ENCODE data around the gene BRIP1. TPM values are rescaled to one million over a fixed set of nuclear protein-coding genes. Genes with fewer than 3 reads are reported as not detected.
"Not testable (repeated sequence)": the region's sequence is repeated elsewhere in the genome, so short reads cannot be mapped to it uniquely, and the experiment has no call there.

Gene BRIP1
- total and polyA plus RNA-seq, 2 donors (not counting 1 experiment from before 2014, with no cell fraction given) = 4.0 to 8.1 TPM

DNA sequence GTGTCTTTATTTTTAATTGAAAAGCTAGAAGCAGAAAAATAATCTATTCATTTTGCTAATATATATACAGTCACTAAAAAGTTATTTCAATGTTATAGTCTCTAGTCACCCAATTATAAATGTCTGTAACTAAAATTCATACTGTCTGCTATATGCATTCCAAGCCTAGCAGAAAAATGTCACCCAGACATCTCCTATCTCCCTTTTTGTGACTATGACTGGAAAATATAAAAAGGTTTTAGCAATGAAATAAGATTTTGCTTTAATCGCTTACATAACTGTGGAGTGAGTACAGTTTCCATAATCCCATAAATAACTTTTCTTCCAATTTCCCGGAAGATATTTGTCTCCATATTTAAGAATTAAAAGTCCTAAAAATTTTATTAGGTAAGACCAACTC, 88.6 kb downstream of the BRIP1 start:
- no peak for TF ChIP-seq EZH2 (IDR thresholded peaks at IDR 0.05; ENCODE audit: low read length, missing control alignments)
- TF ChIP-seq, protein P1, sequence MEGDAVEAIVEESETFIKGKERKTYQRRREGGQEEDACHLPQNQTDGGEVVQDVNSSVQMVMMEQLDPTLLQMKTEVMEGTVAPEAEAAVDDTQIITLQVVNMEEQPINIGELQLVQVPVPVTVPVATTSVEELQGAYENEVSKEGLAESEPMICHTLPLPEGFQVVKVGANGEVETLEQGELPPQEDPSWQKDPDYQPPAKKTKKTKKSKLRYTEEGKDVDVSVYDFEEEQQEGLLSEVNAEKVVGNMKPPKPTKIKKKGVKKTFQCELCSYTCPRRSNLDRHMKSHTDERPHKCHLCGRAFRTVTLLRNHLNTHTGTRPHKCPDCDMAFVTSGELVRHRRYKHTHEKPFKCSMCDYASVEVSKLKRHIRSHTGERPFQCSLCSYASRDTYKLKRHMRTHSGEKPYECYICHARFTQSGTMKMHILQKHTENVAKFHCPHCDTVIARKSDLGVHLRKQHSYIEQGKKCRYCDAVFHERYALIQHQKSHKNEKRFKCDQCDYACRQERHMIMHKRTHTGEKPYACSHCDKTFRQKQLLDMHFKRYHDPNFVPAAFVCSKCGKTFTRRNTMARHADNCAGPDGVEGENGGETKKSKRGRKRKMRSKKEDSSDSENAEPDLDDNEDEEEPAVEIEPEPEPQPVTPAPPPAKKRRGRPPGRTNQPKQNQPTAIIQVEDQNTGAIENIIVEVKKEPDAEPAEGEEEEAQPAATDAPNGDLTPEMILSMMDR (conservative IDR thresholded peaks at IDR 0.05 in 1 of 2, IDR thresholded peaks at IDR 0.05 in 1 of 2; ENCODE audit: low read depth in 1 of 2, low read length in 2 of 2) = no peak
- Histone ChIP-seq H3K27ac (ENCODE audit: insufficient read depth, low read length) (no peak overlapping the region), H3K27me3 (ENCODE audit: control insufficient read depth, insufficient read depth, low read length) (no peaks in the 10 kb centered on the region), H3K36me3 (ENCODE audit: control insufficient read depth, insufficient read depth, low read length) (no peaks in the 10 kb centered on the region), H3K9me3 (ENCODE audit: control insufficient read depth, insufficient read depth, low read depth, low read length) (no peaks in the 10 kb centered on the region), H4K20me1 (ENCODE audit: control insufficient read depth, extremely low read depth, insufficient read depth, low read length) (no peaks in the 10 kb centered on the region), H3K4me3 (replicated peaks in 1 of 4; ENCODE audit: control extremely low read depth in 1 of 4, insufficient read depth in 1 of 4, low read depth in 3 of 4, low read length in 4 of 4) (no peak overlapping the region), H3K79me2 (ENCODE audit: control insufficient read depth, insufficient read depth, low read length) (no peaks in the 10 kb centered on the region), H3K4me2 (ENCODE audit: extremely low read depth, insufficient read depth, low read length) (no peak overlapping the region), H2AFZ (ENCODE audit: low read length) (no peak overlapping the region), H3K9ac (ENCODE audit: insufficient read depth, low read length) (no peak overlapping the region), H3K4me1 (ENCODE audit: control insufficient read depth, extremely low read depth, insufficient read depth, low read length) (no peaks in the 10 kb centered on the region)
- no peak for DNase-seq (ENCODE audit: low read depth in 2 of 2)

DNA sequence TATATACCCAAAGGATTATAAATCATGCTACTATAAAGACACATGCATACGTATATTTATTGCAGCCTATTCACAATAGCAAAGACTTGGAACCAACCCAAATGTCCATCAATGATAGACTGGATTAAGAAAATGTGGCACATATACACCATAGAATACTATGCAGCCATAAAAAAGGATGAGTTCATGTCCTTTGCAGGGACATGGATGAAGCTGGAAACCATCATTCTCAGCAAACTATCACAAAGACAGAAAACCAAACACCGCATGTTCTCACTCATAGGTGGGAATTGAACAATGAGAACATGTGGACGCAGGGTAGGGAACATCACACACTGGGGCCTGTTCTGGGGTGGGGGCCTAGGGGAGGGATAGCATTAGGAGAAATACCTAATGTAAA, 89.2 kb downstream of the BRIP1 start:
- H3K27me3 ChIP-seq (ENCODE audit: control insufficient read depth, insufficient read depth, low read length); H3K9me3 ChIP-seq (ENCODE audit: control insufficient read depth, insufficient read depth, low read depth, low read length); H2AFZ ChIP-seq (ENCODE audit: low read length); H3K4me1 ChIP-seq (ENCODE audit: control insufficient read depth, extremely low read depth, insufficient read depth, low read length); H3K4me3 ChIP-seq (replicated peaks in 1 of 4; ENCODE audit: control extremely low read depth in 1 of 4, insufficient read depth in 1 of 4, low read depth in 3 of 4, low read length in 4 of 4); H3K9ac ChIP-seq (ENCODE audit: insufficient read depth, low read length); DNase-seq (ENCODE audit: low read depth in 2 of 2); H3K36me3 ChIP-seq (ENCODE audit: control insufficient read depth, insufficient read depth, low read length); H3K4me2 ChIP-seq (ENCODE audit: extremely low read depth, insufficient read depth, low read length); H3K27ac ChIP-seq (ENCODE audit: insufficient read depth, low read length); H3K79me2 ChIP-seq (ENCODE audit: control insufficient read depth, insufficient read depth, low read length); H4K20me1 ChIP-seq (ENCODE audit: control insufficient read depth, extremely low read depth, insufficient read depth, low read length): not testable (repeated sequence)

DNA sequence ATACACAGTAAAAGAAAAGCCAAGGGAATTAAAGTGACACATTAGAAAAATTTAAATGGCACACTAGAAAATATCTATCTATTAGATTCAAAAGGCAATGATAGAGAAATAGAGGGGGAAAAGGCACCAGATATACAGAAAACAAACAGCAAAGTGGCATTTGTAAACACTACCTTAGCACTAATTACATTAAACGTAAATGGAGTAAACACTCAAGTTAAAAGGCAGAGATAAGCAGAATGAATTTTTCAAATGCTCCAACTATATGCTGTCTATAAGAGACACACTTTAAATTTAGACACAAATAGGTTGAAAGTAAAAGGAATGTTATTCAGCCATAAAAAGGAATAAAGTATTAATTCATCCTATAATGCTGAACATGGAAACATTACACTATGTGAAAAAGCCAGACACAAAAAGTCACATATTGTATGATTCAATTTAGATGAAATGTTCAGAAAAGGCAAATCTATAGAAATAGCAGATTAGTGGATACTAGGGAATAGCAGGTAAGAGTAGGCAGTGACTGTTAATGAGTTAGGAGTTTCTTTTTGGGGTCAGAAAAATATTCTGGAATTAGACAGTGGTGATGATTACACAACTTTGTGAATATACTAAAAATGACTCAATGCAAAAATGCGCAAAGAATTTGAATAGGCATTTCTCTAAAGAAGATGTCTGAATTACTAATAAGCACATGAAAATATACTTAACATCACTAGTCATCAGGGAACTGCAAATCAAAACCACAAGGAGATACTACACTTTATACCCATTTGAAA, 92.4 kb downstream of the BRIP1 start:
- H3K79me2 ChIP-seq (ENCODE audit: control insufficient read depth, insufficient read depth, low read length) = no peaks in the 10 kb centered on the region
- H3K9ac ChIP-seq (ENCODE audit: insufficient read depth, low read length) = no peak overlapping the region
- no peaks in the 10 kb centered on the region for H3K9me3 ChIP-seq (ENCODE audit: control insufficient read depth, insufficient read depth, low read depth, low read length)
- H3K27ac ChIP-seq (ENCODE audit: insufficient read depth, low read length) = no peak overlapping the region
- H3K4me1 ChIP-seq (ENCODE audit: control insufficient read depth, extremely low read depth, insufficient read depth, low read length) = no peaks in the 10 kb centered on the region
- no peak overlapping the region for H3K4me3 ChIP-seq (replicated peaks in 1 of 4; ENCODE audit: control extremely low read depth in 1 of 4, insufficient read depth in 1 of 4, low read depth in 3 of 4, low read length in 4 of 4)
- TF ChIP-seq EZH2 (IDR thresholded peaks at IDR 0.05; ENCODE audit: low read length, missing control alignments) = no peak
- TF ChIP-seq, protein P1 (conservative IDR thresholded peaks at IDR 0.05 in 1 of 2, IDR thresholded peaks at IDR 0.05 in 1 of 2; ENCODE audit: low read depth in 1 of 2, low read length in 2 of 2) = no peak
- H3K27me3 ChIP-seq (ENCODE audit: control insufficient read depth, insufficient read depth, low read length) = no peaks in the 10 kb centered on the region
- no peaks in the 10 kb centered on the region for H3K36me3 ChIP-seq (ENCODE audit: control insufficient read depth, insufficient read depth, low read length)
- no peaks in the 10 kb centered on the region for H4K20me1 ChIP-seq (ENCODE audit: control insufficient read depth, extremely low read depth, insufficient read depth, low read length)
- H3K4me2 ChIP-seq (ENCODE audit: extremely low read depth, insufficient read depth, low read length) = no peak overlapping the region
- no peak overlapping the region for H2AFZ ChIP-seq (ENCODE audit: low read length)
- DNase-seq (ENCODE audit: low read depth in 2 of 2) = peak; percentile 76 to 81
